GM19328 (cell line): ENCODE results near the gene ORC3.

Experiments
- ATAC-seq: cut with Tn5 transposase; IDR thresholded peaks from one replicate; pipeline ENCODE4 v1.9.1; 2021; ENCODE audit warnings: mild to moderate bottlenecking, moderate library complexity; ENCODE audit not compliant: unreplicated experiment

ORC3 gene

GRCh38 chr6:87589693-87590416 lies at the start of gene ORC3, which contains the start of gene RARS2:
ORC3 (plus strand) TSS chr6:87590135; CDS start chr6:87590169, 34 bp downstream.
RARS2 (minus strand) TSS chr6:87589987; CDS start chr6:87589957, 30 bp downstream.
- ATAC-seq: peak; percentile 100

DNA sequence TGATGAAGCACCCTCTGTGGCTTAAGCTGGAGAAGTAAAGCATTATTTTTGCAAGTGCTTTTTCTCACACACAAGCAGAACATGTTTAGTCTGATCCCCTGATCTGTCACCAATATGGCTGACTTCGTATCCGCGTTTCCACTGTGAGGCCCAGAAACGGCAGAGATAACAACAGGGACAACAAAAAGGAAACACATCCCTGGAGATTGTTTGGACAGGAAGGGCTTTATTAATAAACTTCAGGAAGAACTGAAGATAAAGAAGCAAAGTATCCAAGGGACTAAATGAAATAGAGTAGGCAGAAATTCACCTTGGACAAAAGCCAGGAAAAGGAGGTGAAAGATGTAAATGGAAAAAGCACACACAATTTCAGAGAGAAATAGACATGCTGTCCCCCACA lies 49.4 kb upstream of the ORC3 start:
- ATAC-seq: no peak

DNA sequence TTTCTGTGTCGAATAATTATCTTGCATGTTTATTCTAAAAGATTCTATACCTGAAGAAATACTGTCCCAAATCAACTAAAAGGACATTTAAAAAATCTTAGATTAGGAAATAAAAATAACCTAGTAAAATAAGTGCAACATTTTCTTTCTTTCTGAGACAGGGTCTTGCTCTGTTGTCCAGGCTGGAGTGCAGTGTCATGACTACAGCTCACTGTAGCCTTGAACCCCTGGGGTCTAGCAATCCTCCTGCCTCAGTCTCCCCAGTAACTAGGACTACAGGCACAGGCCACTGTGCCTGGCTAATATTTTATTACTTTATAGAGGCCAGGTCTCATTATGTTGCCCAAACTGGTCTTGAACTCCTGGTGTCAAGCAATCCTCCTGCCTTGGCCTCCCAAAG lies 48.9 kb upstream of the ORC3 start:
- ATAC-seq: no peak

DNA sequence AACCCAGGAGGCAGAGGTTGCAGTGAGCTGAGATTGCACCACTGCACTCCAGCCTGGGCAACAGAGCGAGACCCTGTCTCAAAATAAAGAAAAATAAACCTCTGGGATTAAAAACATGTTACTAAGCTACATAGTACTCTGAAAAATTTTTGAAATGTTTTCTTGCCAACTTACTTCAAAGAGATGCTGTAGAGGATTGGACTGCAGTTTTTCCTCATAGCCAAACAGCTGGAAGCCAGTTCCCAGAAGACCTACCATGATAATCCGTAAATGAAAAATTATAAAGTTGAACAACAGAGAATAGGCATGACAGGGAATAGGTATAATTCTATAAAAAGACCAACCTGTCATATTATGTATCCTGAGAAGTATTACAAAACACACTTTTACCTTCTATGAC lies 48.2 kb upstream of the ORC3 start:
- ATAC-seq: no peak

GRCh38 chr6:87543696-87544473 lies 46.0 kb upstream of the ORC3 start:
- no peak for ATAC-seq

- ATAC-seq: no peak
Observed at GRCh38 chr6:87544474-87544735, 45.5 kb upstream of the ORC3 start.

DNA sequence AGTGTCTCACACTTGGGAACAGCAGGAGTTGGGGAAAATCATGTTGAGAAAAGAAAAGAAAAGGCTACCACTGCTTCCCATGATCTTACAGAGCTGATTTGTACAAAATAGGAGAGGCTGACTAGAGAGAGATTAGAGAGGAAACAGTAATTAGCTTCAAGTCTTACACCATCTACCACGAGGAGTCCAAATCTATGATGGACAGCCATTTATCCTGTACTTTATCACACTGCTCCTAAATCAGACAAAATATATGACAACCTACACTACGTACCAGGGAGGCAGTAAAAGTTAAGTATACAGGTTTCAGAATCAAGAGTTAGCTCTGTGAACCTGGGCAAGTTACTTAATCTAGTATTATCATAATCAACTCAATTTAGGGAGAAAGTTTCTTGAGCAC lies 38.1 kb upstream of the ORC3 start:
- ATAC-seq: no peak

DNA sequence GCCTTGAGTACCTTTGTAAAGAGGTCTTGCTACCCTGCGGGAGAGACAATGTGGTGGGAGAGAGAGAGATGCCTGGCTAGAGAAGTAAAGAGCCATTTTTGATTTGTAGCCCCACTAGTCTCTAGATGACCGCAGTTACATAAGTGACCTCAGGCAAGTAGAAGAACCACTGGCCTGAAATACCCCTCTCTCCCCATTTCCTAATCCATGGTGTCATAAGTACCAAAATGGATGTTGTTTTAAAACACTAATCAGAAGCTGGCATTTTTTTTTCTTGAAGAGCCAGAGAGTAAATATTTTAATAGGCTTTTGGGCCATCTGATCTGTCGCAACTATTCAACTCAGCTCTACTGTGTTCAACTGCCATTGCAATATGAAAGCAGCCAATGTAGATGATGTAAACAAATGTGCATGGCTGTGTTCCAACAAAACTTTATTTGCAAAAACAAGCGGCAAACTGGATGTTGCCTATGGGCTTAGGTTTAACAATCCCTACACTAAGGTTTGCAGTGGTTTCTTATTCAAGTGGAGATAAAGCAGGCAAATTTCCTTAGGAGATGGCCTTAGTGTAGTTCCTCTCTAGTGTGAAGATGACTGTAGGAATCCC lies 36.7 kb upstream of the ORC3 start:
- no peak for ATAC-seq

- no peak for ATAC-seq
Observed at GRCh38 chr6:87555506-87555905, 34.4 kb upstream of the ORC3 start.

DNA sequence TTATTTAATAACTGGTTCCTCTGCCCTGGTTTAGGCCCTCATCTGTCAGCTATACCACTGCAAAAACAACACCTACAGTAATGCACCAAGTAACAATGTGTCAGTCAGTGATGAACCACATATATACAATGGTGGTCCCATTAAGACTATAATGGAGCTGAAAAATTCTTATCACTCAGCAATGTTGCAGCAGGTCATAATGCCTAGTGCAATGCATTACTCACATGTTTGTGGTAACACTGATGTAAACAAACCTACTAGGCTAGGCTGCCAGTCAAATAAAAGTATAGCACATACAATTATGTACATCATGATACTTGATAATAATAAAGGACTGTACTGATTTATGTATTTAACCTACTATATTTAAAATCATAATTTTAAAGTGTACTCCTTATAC lies 31.5 kb upstream of the ORC3 start:
- ATAC-seq: no peak

DNA sequence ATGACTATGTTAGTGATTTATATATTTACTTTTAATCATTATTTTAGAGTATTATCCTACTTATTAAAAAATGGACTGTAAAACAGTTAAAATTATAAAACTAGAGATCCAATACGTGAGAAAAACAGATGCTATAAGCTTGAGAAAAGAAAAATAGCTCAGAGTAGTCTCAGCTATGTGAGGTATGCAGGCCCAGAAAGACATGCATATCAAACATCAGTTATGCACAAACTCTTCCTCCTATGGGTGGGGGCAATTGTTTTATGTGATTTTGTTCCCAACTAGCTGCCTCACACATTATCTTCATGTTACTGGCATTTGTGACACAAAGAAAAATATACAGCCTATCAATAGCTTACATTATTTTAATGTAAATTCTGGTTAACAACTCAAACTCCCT lies 28.9 kb upstream of the ORC3 start:
- ATAC-seq: no peak

DNA sequence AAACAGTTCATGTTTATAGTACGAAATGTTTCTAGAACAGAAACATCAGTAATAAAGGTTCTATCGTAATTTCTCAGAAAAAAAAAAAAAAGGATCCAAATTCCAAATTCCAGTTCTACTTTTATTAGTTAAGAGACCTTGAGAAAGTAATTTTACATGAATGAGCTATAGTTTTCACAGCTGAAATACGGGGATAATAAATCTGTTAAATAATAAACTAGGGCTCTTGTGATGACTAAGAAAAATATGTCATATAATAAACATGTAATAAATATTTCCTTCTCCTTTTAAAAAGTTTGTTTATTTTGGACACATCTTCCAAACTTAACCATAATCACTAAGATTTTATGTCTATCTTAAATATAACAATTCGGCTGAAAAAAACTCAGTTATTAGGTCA lies 17.9 kb upstream of the ORC3 start:
- no peak for ATAC-seq

- no peak for ATAC-seq
Observed at GRCh38 chr6:87572883-87573282, 17.1 kb upstream of the ORC3 start.

- no peak for ATAC-seq
Observed at GRCh38 chr6:87573307-87574024, 16.5 kb upstream of the ORC3 start.

- ATAC-seq: no peak
Observed at GRCh38 chr6:87574237-87574804, 15.6 kb upstream of the ORC3 start.

- ATAC-seq: no peak
Observed at GRCh38 chr6:87575423-87575822, 14.5 kb upstream of the ORC3 start.

GRCh38 chr6:87583822-87584221 lies 6.1 kb upstream of the ORC3 start:
- ATAC-seq: no peak

DNA sequence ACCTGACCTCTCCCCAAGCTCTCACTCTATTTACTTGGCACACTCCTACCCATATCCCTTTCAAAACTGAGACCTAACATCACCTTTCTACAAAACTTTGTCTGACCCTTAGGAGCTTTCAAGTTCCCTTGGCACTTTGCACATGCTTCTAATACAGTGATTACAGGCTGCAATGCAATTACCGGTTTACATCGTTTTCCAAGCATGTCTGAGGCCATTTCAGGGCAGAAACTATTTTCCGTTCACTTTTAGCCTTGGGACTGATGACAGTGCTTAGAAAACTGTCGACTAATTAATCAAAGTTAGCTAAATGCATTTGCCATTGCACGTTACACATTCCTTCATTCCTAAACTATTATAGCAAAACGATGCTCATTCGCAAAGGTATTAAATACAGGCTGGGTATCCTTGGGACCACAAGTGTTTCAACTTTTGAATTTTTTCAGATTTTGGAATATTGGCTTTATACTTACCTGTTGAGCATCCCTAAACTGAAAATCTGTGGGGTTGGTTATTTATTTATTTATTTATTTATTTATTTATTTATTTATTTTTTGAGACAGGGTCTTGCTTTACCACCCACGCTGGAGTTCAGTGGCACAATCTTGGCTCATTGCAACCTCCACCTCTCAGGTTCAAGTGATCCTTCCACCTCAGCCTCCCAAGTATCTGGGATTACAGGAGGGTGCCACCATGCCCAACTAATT lies 3.4 kb upstream of the ORC3 start:
- ATAC-seq: no peak

GRCh38 chr6:87588756-87589407 lies 1.1 kb upstream of the ORC3 start:
- no peak for ATAC-seq

DNA sequence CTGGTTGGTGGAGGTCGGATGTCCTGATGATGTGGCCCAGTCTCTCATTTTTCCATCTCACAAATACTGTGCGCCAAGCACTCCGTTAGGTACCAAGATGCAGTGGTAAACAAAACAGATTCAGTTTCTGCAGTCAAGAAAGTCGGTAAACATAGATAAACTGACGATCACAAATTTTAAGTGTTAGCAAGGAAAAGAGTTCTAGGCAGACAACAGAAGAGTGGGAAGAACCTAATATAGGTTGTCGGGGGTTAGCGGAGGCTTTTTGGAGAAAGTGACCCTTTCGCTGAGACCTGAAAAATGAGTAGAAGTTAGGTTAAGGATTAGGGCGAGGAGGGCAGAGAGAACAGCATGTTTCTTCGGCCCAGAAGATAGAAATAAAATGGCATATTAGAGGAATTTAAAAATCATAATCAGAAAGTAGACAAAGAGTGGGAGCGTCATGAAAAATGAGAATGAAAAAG lies 514 bp downstream of the ORC3 start:
- no peak for ATAC-seq
